ENCODE measurements around the gene DENND11. TPM values are rescaled to one million over a fixed set of nuclear protein-coding genes. Genes with fewer than 3 reads are reported as not detected.
A peak's percentile ranks its signal among the peaks of the same experiment; 100 is the strongest.

DENND11 gene
- total and polyA plus RNA-seq, 3 experiments from 2014 or later, result 17.3 to 27.4 (median 25.9) TPM

DNA sequence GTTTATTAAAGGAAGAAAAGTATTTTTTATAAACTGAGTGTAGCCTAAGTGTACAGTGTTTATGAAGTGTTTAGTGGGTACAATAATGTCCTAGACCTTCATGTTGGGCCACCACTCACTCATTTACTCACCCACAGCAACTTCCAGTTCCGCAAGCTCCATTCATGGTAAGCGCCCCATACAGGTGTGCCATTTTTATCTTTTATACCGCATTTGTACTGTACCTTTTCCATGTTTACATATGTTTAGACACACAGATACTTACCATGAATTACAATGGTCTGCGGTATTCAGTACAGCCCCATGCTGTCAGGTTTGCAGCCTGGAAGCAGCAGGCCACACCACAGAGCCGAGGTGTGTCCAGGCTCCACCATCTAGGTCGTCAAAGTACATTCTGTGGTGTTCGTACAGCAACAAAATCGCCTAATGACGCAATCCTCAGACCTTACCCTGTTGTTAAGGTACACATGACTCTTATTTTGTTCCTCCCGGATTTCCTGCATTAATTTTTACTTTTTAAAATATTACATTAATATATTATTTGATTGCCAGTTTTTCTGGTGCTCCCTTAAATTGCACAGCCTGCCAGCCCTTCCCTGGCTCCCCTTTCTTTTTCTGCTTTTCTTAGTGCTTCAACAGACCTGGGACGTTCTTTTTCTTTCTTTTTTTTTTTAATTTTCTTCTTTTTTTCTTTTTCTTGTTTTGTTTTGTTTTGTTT is 35.3 kb upstream of the DENND11 start:
- H3K9me3 Mint-ChIP-seq, result no peaks in the 10 kb centered on the region
- peaks cover 0 to 34% (median 11%) of the 10 kb centered on the region in 3 donors for H3K36me3 Mint-ChIP-seq
- H3K9me3 ChIP-seq (ENCODE audit: low read length), result no peaks in the 10 kb centered on the region
- peaks cover 25% of the 10 kb centered on the region for H3K36me3 ChIP-seq (ENCODE audit: insufficient read depth, low read length)
- ChIA-PET CTCF (interaction anchor here (0.6 to 3.2 kb wide), 30 partner anchors 8 to 1740 kb away, joined by 3 to 34 read pairs (median 4); partner anchors contain the start of genes AGK, DENND11, MRPS33 and TAS2R4), POLR2A (interaction anchor here (1.3 to 1.4 kb wide), 2 partner anchors 36 to 83 kb away, joined by 5 to 22 read pairs; partner anchors contain the start of gene DENND11)
- DNase-seq, result peak; percentile 6 to 47 (median 34)
- H3K27ac ChIP-seq (ENCODE audit: low read depth, low read length), result peak overlapping the region; percentile 85
- no peaks in the 10 kb centered on the region for H3K27me3 ChIP-seq (ENCODE audit: insufficient read depth, low read length, poor library complexity, severe bottlenecking)
- peaks cover 40 to 61% (median 58%) of the 10 kb centered on the region in 3 donors for H3K4me1 Mint-ChIP-seq
- H3K27me3 Mint-ChIP-seq, result no peaks in the 10 kb centered on the region
- H3K4me3 Mint-ChIP-seq, result peak overlapping the region; percentile 93 to 99 (median 98)
- peaks cover 33% of the 10 kb centered on the region for H3K4me1 ChIP-seq (ENCODE audit: insufficient read depth, low read length)
- peak overlapping the region; percentile 67 for H3K4me3 ChIP-seq (ENCODE audit: low read length)
- H3K27ac Mint-ChIP-seq, result peak overlapping the region; percentile 88 to 99 (median 98)

DNA sequence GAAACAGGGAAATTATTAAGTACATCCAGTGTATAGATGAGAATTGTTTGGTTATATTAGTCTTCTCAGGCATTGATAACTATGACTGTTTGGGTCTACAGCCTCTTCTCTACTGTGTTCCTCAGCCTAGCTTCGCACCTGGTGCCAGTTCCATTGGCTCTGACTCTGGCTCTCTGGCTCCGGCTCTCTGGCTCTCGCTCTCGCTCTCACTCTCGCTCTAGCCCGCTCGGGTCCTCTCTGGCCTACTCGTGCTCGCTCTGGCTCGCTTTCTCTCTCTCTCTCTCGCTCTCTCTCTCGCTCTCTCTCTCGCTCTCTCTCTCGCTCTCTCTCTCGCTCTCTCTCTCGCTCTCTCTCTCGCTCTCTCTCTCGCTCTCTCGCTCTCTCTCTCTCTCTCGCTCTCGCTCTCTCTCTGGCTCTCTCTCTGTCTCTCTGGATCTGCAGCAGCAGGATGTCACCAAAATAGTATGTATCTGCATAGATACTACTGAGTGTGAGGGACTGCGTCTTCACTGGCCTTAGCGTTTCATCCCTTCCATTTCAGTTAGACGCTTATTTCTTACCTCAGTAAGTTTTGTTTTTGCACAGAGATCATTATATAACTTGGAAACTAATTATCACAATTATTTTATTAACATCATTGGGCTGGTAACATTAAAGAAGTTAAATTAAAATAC is 29.6 kb upstream of the DENND11 start:
- H3K4me1 Mint-ChIP-seq, result peaks cover 0 to 6% (median 6%) of the 10 kb centered on the region in 3 donors
- peaks cover 0 to 1% of the 10 kb centered on the region in 2 donors for H3K27me3 Mint-ChIP-seq
- no peaks in the 10 kb centered on the region for H3K36me3 ChIP-seq (ENCODE audit: insufficient read depth, low read length)
- peak overlapping the region in 1 of 8 donors; percentile 33 for H3K27ac Mint-ChIP-seq
- no peak for DNase-seq
- no peaks in the 10 kb centered on the region for H3K4me1 ChIP-seq (ENCODE audit: insufficient read depth, low read length)
- H3K36me3 Mint-ChIP-seq, result peaks cover 0 to 1% (median 0%) of the 10 kb centered on the region in 3 donors
- H3K9me3 Mint-ChIP-seq, result no peaks in the 10 kb centered on the region
- H3K4me3 ChIP-seq (ENCODE audit: low read length), result no peak overlapping the region
- ChIA-PET CTCF (no interaction called here), POLR2A (no interaction called here)
- H3K9me3 ChIP-seq (ENCODE audit: low read length), result no peaks in the 10 kb centered on the region
- H3K27me3 ChIP-seq (ENCODE audit: insufficient read depth, low read length, poor library complexity, severe bottlenecking), result no peaks in the 10 kb centered on the region
- no peak overlapping the region for H3K4me3 Mint-ChIP-seq
- H3K27ac ChIP-seq (ENCODE audit: low read depth, low read length), result no peak overlapping the region

DNA sequence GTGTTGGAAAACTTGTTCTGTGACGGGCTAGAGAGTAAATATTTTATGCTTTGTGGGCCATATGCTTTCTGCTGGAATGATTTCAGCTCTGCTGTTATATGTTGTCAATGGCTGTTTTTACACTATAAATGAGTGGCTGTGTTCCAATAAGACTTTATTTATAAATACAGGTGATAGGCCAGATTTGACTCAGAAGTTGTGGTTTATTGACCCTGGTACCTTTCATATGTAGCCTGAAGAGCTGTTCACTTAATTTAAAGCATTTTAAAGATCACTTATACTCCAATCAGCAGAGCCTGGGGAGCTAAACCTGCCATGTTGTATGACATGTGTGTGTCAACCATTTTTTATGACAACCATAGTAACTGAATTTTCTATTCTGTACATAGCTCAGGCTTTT is 27.1 kb upstream of the DENND11 start:
- H3K36me3 ChIP-seq (ENCODE audit: insufficient read depth, low read length), result no peaks in the 10 kb centered on the region
- no peak overlapping the region for H3K4me3 ChIP-seq (ENCODE audit: low read length)
- DNase-seq, result no peak
- H3K27me3 Mint-ChIP-seq, result peaks cover 0 to 1% of the 10 kb centered on the region in 2 donors
- no peak overlapping the region for H3K27ac ChIP-seq (ENCODE audit: low read depth, low read length)
- no peaks in the 10 kb centered on the region for H3K27me3 ChIP-seq (ENCODE audit: insufficient read depth, low read length, poor library complexity, severe bottlenecking)
- H3K4me3 Mint-ChIP-seq, result no peak overlapping the region
- ChIA-PET POLR2A (no interaction called here), CTCF (interaction anchor here (1.0 to 2.8 kb wide), 2 partner anchors 9 to 75 kb away, joined by 3 to 19 read pairs; partner anchors contain the start of gene SSBP1)
- H3K4me1 Mint-ChIP-seq, result no peaks in the 10 kb centered on the region
- no peaks in the 10 kb centered on the region for H3K9me3 ChIP-seq (ENCODE audit: low read length)
- H3K36me3 Mint-ChIP-seq, result peaks cover 0 to 5% (median 0%) of the 10 kb centered on the region in 3 donors
- no peaks in the 10 kb centered on the region for H3K9me3 Mint-ChIP-seq
- no peaks in the 10 kb centered on the region for H3K4me1 ChIP-seq (ENCODE audit: insufficient read depth, low read length)
- no peak overlapping the region for H3K27ac Mint-ChIP-seq

DNA sequence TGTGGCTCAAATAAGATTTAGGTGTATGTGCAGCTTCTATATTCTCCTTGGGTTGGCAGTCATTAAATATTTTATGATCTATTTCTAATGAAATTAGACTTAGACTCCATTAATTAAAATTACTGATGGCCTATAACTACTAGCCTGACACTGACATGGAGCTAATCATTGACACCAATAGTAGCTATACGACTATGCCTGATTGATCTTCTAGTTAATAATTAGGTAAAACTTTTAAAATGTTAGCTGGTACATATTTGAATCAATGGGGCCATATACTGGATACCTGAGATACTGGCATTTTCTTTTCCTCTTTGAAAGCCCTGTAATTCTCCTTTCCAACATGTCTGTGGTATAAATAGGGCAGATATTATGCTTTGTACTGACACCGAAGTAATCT is 20.6 kb upstream of the DENND11 start:
- DNase-seq, result no peak
- Histone ChIP-seq H3K4me1 (ENCODE audit: insufficient read depth, low read length) (no peaks in the 10 kb centered on the region), H3K27ac (ENCODE audit: low read depth, low read length) (no peak overlapping the region), H3K36me3 (ENCODE audit: insufficient read depth, low read length) (no peaks in the 10 kb centered on the region), H3K27me3 (ENCODE audit: insufficient read depth, low read length, poor library complexity, severe bottlenecking) (no peaks in the 10 kb centered on the region), H3K4me3 (ENCODE audit: low read length) (no peak overlapping the region), H3K9me3 (ENCODE audit: low read length) (no peaks in the 10 kb centered on the region)
- H3K27me3 Mint-ChIP-seq, result peaks cover 0 to 2% of the 10 kb centered on the region in 2 donors
- H3K27ac Mint-ChIP-seq, result no peak overlapping the region
- CTCF ChIA-PET, result no interaction called here
- POLR2A ChIA-PET, result no interaction called here
- H3K4me1 Mint-ChIP-seq, result no peaks in the 10 kb centered on the region
- peaks cover 0 to 9% (median 0%) of the 10 kb centered on the region in 3 donors for H3K36me3 Mint-ChIP-seq
- no peak overlapping the region for H3K4me3 Mint-ChIP-seq
- no peaks in the 10 kb centered on the region for H3K9me3 Mint-ChIP-seq

DNA sequence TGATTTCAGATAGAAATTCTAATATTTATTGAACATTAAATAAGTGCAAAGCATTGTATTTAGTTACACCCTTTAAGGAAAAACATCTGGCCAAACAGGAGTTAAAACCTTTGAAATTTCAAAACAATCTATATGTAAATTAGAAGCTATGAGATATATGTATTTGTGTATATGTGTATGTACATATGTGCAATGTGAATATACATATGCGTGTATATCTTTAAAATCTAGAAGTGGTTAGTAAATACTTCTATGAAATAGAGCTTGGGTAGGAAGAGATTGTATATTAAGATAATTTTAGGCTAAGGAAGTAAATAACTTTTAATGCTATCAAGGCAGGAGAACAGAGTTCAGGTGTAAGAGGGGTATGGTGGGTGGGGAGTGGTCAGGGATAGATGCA is 15.5 kb upstream of the DENND11 start:
- H3K9me3 ChIP-seq (ENCODE audit: low read length), result no peaks in the 10 kb centered on the region
- Mint-ChIP-seq H3K36me3 (peaks cover 0 to 6% (median 0%) of the 10 kb centered on the region in 3 donors), H3K9me3 (no peaks in the 10 kb centered on the region), H3K27me3 (peaks cover 0 to 2% of the 10 kb centered on the region in 2 donors), H3K4me3 (no peak overlapping the region), H3K27ac (no peak overlapping the region), H3K4me1 (no peaks in the 10 kb centered on the region)
- H3K27me3 ChIP-seq (ENCODE audit: insufficient read depth, low read length, poor library complexity, severe bottlenecking), result no peaks in the 10 kb centered on the region
- DNase-seq, result no peak
- H3K36me3 ChIP-seq (ENCODE audit: insufficient read depth, low read length), result no peaks in the 10 kb centered on the region
- ChIA-PET POLR2A (no interaction called here), CTCF (interaction anchor here (0.5 to 1.3 kb wide), 3 partner anchors 13 to 185 kb away, joined by 3 to 5 read pairs (median 3); partner anchors contain the start of gene SSBP1)
- H3K4me3 ChIP-seq (ENCODE audit: low read length), result no peak overlapping the region
- H3K4me1 ChIP-seq (ENCODE audit: insufficient read depth, low read length), result no peaks in the 10 kb centered on the region
- H3K27ac ChIP-seq (ENCODE audit: low read depth, low read length), result no peak overlapping the region

DNA sequence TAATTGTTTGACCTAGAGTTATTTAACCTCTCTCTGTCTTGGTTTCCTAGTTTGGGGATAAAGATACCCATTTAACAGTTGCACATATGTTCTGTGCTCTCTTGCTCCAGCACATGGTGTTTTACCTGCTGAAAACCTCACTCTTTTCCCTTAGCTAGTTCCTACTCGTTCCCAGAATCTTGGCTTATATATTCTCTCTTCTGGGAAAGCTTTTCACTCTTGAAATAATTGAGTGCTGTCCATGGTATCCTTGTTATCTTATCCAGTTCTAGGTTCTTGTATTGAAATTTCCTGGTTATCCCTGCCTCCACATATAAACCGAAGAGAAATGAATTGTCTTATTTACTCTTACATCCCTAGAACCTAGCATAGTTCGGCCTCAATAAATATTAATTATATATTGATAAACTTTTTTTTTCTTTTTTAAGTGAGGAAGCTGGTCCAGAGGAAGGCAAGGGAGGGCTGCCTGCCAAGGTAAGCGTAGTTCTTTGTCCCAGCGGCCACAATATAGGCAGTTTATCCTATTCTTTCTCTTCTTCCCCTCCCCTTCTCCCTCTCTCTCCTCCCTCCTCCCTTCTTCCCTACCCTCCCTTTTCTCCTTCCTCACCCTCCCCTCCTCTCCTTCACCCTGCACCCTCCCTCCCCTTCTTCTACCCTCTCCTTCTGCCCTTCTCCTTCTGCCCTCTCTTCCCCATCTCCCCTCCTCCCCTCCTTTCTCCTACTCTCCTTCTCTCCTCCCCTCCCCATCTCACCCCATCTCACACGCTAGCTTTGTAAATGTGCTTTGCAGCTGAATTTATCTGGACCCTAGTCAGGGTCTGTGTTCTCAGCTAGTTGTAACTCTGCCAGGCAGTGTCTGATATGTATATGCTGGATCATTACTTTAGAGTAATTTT is 14.1 kb upstream of the DENND11 start:
- Mint-ChIP-seq H3K27me3 (peaks cover 0 to under 1% of the 10 kb centered on the region in 2 donors), H3K9me3 (no peaks in the 10 kb centered on the region), H3K4me1 (peaks cover 3 to 5% (median 5%) of the 10 kb centered on the region in 3 donors), H3K4me3 (no peak overlapping the region), H3K36me3 (peaks cover 0 to 6% (median 0%) of the 10 kb centered on the region in 3 donors), H3K27ac (peak overlapping the region in 1 of 8 donors; percentile 72)
- Histone ChIP-seq H3K27ac (ENCODE audit: low read depth, low read length) (no peak overlapping the region), H3K9me3 (ENCODE audit: low read length) (no peaks in the 10 kb centered on the region), H3K4me1 (ENCODE audit: insufficient read depth, low read length) (no peaks in the 10 kb centered on the region), H3K4me3 (ENCODE audit: low read length) (no peak overlapping the region), H3K27me3 (ENCODE audit: insufficient read depth, low read length, poor library complexity, severe bottlenecking) (no peaks in the 10 kb centered on the region), H3K36me3 (ENCODE audit: insufficient read depth, low read length) (no peaks in the 10 kb centered on the region)
- POLR2A ChIA-PET, result no interaction called here
- CTCF ChIA-PET, result interaction anchor here (0.6 to 1.3 kb wide), 2 partner anchors 22 to 26 kb away, joined by 3 to 5 read pairs; partner anchors contain the start of gene SSBP1
- DNase-seq, result no peak

DNA sequence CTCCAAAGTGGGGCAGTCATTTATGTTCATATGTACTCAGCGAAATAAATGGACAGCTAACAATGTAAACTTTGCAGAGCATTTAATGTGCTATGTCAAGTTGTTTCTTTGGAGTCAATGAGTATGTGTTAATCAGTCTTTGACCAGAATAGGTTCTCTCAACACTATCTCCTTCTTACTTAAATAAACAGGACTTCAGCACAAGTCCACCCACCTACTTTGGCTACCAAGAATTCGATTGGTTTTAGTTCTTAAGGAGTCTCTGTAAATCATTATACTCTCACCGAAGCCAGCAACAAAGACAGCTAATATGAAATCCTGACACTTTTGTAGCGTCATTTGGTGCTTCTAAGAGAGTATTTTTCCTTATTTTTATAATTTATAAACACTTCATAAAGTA is 13.1 kb upstream of the DENND11 start:
- POLR2A ChIA-PET, result no interaction called here
- H3K27ac Mint-ChIP-seq, result no peak overlapping the region

More for the DNA sequence above, 13.1 kb upstream of the DENND11 start:
- no peak for DNase-seq
- Histone ChIP-seq H3K4me1 (ENCODE audit: insufficient read depth, low read length) (no peaks in the 10 kb centered on the region), H3K27me3 (ENCODE audit: insufficient read depth, low read length, poor library complexity, severe bottlenecking) (no peaks in the 10 kb centered on the region), H3K27ac (ENCODE audit: low read depth, low read length) (no peak overlapping the region), H3K9me3 (ENCODE audit: low read length) (no peaks in the 10 kb centered on the region), H3K36me3 (ENCODE audit: insufficient read depth, low read length) (no peaks in the 10 kb centered on the region), H3K4me3 (ENCODE audit: low read length) (no peak overlapping the region)
- Mint-ChIP-seq H3K9me3 (no peaks in the 10 kb centered on the region), H3K4me3 (no peak overlapping the region), H3K4me1 (peaks cover 3 to 5% (median 5%) of the 10 kb centered on the region in 3 donors), H3K36me3 (peaks cover 0 to 10% (median 0%) of the 10 kb centered on the region in 3 donors), H3K27me3 (no peaks in the 10 kb centered on the region)
- CTCF ChIA-PET, result interaction anchor here (1.6 kb wide), 1 partner anchor 8 kb away, joined by 4 read pairs; no protein-coding TSS in a partner anchor

Data from CD8-positive, alpha-beta memory T cell (primary cell).